Activated CD4-positive, alpha-beta T cell treated with anti-CD3 and anti-CD28 coated beads, Interleukin-2, amount 50 U/mL, for 16 hours (primary cell): Measurements from ENCODE around the gene ZFP36L1.

Experiments used
- DNase-seq: peaks from one replicate; pipeline ENCODE4 v3.0.0-alpha.2; 2020

The ZFP36L1 gene

DNA sequence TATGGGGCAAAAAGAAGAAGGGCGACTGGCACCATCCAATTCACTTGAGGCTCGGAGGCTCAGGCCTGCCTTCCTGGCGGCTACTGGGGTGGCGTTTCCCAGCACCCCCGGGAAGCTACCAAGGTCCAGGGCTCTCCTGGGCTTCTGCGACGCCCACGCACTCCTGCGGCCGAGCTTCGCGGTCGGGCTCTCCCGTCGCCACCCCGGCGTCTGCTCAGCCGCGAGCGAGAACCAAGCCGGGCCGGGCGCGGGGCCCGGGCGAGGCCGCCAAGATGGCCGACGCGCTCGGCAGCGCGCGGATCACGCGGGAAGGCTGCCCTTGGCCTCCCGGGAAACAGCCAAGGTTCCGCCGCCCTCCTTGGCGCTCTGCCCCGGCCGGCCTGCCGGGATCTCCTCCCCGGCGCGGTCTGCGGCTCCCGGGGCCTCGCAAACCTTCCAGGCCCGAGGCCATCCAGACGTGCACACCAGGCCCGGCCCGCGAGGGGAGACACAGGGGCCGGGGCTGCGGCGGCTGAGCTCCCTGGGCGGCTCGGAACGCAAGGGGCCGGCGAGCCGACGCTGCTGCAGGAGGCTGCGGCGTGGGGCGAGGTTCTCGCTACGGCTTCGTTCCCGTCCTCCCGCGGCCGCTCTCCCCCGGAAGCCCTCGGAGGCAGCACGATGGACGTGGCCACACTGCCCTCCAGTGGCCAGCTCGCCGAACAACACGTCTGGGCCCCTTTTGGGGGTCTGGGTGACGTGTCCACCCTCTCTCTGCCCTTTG is 23.5 kb upstream of the ZFP36L1 start:
- peak; percentile 93 for DNase-seq

DNA sequence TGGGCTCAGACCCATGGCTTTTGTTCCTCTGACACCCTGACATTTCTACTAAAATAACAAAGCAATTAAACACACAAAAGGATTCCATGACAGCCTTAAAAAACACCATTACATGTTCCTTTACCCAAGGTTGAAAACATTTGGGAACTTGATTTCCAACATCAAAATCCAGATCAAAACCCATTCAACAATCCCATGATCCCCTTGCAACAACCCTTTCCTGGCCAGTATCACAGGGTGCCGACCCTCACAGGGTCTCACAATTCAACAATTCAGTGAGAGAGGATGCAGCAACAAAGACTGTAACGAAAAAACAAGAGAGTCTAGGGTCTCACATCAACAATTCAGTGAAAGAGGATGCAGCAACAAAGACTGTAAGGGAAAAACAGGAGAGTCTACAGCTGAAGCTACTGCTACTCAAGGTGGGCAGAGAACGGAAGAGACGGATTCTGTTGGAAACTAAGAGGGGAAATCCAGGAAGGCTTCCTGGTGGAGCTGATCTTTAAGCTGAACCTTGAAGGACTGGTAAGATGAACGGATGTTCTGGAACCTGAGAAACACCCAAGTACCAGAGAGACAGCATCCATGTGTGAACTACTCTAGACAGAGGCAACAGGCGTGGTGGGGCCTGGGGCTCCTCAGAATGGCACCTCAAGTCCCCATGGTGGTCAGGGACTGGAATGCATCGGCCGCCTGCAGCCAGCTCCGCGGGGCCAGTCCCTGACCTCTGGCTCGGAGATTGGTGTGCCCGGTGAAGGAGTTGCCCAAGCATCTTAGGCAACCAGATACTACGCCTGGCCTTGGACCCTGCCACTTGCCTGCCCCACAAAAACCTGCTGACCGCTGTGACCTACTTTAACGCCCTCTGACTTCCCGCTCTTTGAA is 22.7 kb upstream of the ZFP36L1 start:
- peak; percentile 32 for DNase-seq

DNA sequence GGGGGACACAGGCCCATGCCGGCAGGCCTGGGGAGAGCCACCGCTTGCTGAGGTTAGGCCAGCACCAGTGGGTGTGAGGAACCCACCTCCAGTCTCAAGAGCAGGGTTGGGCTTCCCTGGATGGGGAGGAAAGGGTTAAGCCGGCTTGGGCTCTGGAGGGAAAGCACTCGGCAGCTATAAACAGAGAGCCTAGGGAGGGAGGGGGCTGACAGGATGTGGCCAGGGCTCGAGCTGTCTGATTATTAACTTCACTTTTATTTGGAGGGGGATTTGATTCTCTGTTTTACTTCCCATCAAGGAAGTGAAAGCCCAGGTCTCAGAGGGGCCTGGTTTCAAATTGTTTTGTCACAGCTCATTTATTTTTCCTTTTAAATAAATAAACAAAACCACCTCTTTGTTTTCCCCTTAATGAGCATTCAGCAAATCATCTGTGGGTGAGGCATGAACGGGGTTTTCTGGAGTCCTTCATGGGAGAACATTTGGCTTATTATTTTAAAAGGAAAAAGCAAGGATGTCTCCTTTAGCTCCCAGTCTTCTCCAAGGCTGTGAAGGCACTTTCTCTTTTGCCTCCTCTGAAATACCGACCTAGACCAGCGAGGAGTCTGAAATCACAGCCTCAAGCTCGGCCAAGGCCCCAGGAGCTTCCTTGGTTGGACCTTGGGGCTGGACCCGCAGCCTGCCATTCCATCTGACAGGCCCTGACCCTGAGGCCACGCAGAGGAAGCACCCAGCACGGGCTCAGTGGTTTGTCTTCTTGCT is 21.9 kb upstream of the ZFP36L1 start:
- DNase-seq = peak; percentile 51

DNA sequence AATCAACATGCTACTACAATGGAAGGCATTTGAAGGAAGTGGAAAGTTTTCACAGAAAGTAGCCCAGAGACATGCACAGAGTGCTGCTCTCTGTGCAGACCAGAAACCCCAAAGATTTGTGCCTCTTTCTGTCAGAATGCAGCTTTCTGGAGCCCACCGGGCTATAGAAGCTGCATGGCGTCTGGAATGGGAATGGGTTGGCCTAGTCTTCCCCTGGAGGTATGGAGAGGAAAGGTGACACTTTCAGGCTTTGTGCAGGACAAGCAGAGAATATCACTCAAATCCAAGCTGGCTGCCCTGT is 21.3 kb upstream of the ZFP36L1 start:
- no peak for DNase-seq

DNA sequence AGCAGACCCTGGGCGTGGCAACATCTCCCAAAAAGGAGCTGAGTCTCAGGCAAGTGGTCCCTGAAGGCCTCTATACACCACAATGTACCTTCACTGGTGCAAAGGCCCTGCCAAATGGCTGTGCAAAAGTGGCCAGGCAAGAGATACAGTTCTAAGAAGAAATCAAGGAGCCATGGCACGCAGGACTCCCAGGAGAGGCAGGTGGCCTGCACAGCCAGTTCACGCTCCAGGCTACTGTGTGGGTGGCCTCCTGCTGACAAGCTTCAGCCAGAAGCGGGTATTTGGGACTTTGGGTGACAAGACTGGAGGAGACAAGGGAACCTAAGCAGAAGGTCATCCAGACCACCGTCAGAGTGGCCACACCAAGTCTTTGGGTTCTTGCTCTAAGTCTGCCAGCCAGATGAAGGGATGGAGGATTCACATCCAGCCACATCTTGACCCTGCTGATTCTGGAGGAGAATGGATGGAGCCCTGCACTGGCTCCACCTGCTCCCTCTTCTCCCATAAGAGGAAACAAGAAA is 20.5 kb upstream of the ZFP36L1 start:
- no peak for DNase-seq

DNA sequence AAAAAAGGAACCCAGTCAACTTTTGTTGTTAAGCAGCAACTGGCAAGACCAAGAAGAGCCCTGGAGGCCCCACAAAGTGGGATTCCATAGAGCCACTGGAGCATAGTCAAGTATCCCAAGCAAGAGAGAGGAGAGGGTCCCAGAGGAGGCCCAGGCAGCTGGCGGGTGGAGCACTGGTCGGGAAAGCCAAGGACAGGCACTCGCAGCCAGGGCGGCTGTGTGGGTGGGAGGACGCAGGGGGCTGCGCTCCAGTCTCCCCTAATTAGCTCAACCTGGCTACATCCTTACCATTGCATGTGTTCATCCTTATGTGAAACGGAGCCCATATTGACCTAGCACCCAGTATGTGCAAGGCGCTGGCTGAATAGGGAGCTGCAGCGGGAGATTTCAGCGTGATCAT is 18.3 kb upstream of the ZFP36L1 start:
- DNase-seq = no peak

DNA sequence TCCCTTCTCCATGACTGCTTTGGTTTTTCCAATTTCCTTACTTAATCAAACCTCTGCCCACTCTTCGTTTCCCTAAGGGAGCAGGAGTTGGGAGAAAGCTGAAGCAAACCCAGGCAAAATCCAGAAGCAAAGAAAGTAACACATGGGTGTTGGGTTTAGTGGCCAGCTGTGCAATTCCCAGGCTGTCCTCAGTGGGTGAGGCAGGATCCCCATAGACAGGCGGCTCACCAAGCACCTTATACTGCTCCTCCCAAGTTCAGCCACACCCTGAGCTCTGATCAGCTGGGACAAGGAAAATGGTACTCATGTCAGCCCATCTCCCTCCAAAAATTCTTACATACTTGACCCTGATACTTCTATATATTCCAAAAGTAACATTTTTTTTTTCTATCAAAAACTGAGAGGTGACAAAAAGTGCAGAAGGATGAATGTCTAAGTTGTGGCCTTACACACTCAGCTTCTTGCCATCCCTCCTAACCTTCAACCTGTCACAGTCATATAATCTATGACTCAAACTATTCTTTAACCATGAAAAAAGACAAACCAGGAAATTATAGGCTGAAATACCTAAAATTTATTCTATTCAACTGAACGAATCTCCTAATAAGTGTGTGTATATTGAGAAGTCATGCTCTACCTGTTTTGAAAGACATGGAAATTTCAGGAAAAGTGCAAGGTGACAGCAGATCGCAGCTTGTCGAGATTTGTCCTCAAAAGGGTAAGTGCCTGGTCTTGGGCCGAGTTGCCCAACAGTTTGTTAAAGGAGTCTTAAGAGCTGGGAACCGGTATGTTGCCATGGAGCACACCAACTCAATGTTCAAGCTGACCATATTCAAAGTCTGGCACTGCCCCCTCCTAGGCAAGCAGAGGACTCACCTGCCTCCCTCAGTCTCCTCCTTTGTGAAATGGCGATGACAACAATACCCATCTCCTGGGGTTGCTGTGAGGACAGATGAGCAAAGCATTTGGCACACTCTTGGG is 17.6 kb upstream of the ZFP36L1 start:
- no peak for DNase-seq

DNA sequence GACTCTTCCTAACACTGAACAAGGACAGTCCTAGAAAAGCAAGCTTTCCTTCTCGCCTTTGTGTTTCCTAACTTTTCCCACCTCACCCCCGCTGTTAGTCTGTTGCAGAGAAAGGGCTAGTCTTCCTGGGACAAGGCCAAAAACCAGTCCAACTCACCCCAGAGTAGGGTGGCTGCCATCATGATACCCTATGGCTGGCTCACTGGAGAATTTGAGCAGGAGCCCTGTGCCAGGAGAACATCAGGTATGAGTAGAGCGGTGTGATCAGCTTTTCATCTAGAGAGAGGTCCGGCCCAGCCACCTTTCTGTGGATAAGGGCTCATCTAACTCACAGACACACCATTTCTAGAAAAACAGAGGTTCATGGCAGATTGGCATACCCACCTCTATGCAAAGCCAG is 16.7 kb upstream of the ZFP36L1 start:
- DNase-seq = no peak

DNA sequence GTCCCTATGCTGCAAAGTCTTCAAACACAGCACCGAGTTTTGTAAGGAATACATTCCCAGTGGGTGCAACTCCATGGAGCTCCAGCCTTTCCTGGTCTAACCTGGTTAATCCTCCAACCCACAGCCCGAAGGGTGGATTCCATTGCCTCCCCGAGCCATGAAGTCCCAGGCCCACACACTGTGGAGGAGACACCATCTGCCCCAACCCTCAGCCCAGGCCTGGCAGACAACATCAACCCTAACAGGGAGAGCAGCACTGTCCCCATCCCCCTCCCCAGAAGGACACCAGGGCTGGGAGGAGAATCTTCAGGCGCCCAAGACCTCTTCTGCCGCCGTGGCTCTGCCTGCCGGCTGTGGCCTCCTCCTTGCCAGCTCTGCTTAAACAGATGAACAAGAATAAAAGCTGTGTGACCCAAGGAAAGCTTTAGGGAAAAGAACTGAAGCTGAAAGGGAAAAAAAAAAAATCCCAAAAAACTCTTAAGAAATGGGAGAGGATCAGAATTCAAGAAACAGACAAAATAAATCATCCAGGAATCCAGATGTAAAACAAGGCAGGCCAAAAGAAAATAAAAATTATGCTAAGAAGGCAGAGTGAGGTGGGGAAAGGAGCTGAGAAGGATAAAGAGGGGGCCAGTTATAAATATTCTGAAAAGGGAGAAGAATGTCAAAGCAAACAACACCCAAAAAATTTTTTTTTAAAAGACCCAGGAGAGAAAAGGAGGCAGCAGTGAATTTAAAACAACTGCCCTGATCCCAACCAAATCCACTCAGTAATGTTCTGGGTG is 16.0 kb upstream of the ZFP36L1 start:
- no peak for DNase-seq

DNA sequence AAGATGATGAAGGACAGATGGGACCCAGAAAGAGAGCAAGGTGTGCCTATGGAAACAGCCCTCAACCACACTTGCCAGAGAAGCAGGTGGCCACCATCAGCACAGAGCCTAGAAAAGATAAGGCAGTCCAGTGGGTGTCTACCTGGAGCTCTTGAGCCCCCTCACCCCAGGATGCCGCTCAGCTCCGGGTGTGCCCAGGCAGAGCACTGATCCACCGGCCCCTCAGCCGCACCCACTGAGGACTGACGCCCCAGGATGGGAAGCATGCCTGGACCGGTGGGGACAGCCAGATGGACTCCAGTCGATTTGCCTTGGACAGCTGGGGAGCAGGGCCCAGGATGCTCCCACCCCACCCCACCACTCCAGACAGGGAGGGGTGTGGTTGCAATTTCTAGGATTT is 15.1 kb upstream of the ZFP36L1 start:
- no peak for DNase-seq

DNA sequence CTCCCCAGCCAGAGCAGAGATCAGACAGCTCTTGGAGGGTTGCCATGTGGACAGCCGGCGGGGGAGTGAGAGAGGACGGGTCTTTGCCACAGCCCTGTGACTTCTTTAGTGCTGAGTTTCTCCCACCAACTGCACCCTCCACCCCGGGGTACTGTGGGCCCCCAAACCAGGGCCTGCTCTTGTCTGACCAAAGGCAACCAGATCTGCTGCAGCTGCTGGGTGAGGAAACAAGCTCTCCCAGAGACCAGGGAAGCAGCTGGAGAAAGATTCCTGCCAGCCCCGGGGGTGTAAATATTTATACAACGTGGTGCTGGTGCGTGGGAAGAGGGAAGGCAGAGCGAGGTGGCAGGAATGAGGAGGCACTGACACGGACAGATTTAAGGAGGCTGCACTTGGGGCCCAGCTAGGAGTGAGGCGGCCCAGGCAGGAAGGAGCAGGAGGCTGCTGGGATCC is 14.3 kb upstream of the ZFP36L1 start:
- no peak for DNase-seq

DNA sequence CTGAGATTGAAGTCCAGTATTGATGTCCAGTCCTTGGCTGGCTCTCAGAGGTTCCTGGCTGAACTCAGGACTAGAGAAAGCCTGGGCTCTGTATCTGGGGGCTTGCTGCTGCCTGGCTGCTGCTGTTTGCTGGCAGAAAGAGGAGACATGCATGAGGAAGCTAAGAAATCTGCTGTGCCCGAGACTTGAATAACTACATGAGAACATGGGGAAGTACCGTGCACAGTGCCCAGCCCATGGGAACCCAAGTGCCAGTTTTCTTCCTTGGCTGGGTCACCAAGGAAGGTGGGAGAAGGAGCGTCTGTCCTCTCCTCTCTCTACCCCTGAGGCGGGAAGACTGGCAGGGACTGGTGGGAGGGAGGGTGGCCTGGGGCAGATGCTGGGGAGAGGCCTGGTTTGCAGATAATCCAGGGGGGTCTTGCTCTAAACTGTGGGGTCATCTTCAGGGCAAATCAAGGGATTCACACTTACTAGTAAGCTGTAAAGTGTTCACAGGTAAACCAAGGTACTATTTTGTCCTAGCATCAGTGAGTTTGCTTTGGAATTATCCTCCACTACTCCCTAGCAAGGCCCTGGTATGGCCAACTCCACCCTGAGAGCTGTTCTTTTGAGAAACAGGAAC is 13.8 kb upstream of the ZFP36L1 start:
- DNase-seq = no peak

DNA sequence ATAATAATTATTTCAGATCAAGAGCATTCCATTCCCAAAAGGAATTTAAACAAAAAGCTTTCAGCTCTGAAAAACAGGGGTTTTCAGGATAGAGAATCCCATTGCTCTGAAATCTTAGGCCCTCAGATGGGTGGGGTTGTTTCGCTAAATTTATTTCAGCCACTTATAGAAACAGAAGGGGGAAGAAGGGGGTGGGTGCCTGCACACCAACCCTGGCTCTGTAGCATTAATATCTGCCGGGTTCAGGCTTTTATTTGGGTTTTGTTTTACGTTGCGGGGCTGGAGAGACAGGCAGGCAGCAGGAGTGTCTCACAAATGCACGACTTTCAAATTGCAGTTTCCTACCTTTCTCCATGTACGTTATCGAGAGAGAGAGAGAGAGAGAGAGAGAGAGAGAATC is 12.5 kb upstream of the ZFP36L1 start:
- no peak for DNase-seq

DNA sequence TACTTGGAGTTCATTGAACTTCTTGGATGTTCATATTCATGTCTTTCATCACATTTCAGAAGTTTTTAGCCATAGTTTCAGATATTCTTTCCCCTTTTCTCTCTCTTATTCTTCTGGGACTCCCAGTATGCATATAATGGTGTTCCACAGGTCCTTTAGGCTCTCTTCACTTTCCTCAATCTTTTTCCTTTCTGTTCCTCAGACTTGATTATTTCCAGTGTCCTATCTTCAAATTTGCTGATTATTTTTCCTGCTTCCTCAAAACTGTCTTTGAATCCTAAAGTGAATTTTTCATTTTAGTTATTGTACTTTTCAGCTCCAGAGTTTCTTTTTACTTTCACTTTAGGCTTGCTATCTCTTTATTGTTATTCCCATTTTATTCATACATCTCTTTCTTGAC is 8.8 kb upstream of the ZFP36L1 start:
- no peak for DNase-seq

DNA sequence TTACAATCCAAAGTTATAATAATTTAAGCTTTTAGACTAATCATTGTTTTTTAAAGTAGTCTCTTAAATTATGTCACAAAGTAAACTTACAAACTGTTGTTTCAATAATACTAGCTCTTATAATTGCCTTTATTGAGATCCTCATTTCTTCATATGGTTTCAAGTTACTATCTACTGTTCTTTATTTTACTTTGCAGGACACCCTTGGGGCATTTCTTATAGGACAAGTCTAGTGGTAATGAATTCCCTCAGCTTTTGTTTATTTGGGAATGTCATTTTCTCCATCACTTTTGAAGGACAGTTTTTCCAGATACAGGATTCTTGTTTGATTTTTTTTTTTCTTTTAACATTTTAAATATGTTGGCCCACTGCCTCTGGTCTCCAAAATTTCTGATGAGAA is 8.1 kb upstream of the ZFP36L1 start:
- DNase-seq = no peak

DNA sequence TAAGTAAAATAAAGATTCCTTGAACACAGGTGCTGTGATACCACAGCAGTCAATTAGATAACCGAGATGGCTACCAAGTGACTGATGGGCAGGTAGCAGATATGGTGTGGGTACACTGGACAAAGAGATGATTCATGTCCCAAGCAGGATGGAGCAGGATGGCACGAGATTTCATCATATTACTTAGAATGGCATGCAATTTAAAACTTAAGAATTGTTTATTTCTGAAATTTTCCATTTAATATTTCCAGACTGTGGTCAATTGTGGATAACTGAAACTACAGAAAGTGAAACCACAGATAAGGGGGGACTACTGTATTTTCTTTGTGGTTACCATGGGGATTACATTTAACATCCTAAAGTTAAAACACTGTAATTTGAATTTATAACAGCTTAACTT is 7.5 kb upstream of the ZFP36L1 start:
- no peak for DNase-seq

DNA sequence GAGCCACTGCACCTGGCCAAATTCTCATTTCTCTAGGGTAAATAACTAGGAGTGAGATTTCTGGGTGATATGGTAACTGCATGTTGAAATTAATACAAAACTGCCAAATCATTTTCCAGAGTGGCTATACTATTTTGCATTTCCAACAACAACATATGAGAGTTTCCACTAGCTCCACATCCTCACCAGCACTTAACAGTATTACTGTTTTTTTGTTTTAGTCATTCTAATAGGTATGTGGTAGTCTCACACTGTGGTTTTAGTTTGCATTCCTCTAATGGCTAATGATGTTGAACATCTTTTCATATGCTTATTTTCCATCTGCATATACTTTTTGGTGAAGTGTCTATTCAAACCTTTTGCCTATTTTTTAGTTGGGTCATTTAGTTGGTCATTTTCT is 5.8 kb upstream of the ZFP36L1 start:
- no peak for DNase-seq

DNA sequence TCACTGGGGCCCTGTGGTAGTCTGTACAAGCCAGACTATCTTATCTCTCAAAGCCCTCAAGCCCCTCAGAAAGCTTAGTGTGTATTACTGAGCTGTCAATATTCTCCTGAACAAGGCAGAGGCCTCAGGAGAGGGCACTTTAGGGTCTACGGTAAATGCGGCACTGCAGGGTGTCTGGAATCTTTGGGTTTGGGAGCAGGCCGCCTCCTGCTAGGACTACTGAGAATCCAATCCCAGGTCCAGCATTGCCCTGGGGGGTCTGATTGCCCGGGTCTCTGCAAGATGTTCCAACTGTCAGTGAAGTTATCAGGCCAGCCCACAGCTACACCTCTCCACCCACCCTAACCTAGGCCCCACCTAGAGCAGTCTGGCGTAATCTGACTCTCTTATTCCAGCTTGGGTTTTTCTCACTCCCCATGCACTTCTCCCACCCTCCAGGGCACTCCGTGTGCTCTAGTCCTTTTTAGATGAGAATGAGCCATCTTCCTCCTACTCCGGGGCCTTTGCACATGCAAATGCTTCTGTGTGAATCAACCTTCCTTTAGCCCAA is 4.3 kb upstream of the ZFP36L1 start:
- no peak for DNase-seq

DNA sequence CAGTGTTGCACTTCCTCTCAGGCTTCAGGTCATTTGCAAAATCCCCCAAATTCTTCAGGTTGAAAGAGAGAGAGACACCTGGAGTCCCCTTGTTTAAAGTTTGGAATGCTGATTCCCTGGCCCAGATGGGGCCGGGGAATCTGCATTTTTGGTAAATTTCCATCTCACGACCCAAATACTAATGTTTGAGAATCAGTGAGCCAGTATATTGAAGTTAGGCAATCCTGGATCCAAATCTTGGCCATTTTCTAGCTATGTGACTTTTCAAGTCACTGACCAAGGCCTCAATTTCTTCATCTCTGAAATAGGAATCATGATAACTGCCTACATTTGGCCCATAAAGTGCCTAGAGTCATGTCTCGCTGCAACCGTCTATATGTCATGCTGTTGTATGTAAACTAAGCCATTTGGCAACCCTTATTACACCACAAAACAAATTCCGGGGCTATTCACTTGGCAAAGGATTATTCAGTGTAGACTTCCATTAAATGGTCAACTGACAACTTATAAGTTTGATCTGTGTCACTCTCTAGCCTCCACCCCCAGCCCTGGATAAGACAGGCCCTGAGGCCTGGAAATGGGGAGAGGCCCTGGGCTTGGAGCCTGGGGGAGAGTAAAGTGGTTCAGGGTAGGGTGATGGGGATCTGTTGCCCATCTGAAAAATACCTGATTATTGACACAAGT is 3.7 kb upstream of the ZFP36L1 start:
- DNase-seq = no peak
